ENCODE results near the gene PCBD2. TPM values are rescaled to one million over a fixed set of nuclear protein-coding genes. Genes with fewer than 3 reads are reported as not detected.

The PCBD2 gene
- total RNA-seq, 1 donor from 2014 or later = 25.1 TPM

Small RNA genes within 50 kb of the gene (microRNA-seq; reads per million reads assigned to microRNA genes)
- not detected for gene MIR4461 (ENCODE audit: borderline number of aligned reads)

Other genes starting within 250 kb of the PCBD2 start
- gene CAMLG, start 166.6 kb upstream of the PCBD2 start, total RNA-seq = 17.3 TPM
- 32.8 TPM for gene DDX46, start 146.4 kb upstream of the PCBD2 start, total RNA-seq
- 25.6 TPM for gene C5orf24, start 59.2 kb upstream of the PCBD2 start, total RNA-seq
- gene TXNDC15, start 30.8 kb upstream of the PCBD2 start, total RNA-seq = 46.5 TPM
- 0.74 TPM for gene CATSPER3, start 62.8 kb downstream of the PCBD2 start, total RNA-seq
- not detected for gene PITX1, start 129.1 kb downstream of the PCBD2 start, total RNA-seq